Stimulated activated CD8-positive, alpha-beta memory T cell treated with anti-CD3 and anti-CD28 coated beads, Interleukin-12 subunit alpha, Interleukin-12 subunit beta, amount 100 ng/mL, for 24 hours (primary cell): ENCODE measurements around the gene PAX7.

Source experiments
- DNase-seq: peaks from one replicate; pipeline ENCODE4 v3.0.0-alpha.2; 2020; ENCODE audit errors: extremely low read depth

The PAX7 gene

DNA sequence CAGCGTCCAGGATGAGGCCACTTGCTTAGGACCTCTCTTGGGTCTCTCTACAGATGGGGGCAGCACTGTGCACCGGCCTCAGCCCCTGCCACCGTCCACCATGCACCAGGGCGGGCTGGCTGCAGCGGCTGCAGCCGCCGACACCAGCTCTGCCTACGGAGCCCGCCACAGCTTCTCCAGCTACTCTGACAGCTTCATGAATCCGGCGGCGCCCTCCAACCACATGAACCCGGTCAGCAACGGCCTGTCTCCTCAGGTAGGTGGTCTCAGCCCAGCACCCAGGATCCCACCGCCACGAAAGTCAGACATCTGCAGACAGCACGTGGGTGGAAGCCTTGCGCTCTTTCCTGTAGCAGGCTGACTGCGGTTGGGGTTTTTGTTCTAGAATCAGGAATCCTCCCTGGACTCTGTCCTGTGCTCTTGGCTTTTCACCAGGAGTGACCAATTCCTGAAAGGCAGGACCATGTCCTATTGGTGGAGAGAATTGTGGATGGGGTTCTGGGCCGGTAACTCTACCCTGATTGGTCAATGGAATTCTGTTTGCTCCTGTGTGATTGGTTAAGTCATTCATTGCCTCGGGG, 72.5 kb downstream of the PAX7 start:
- no peak for DNase-seq

DNA sequence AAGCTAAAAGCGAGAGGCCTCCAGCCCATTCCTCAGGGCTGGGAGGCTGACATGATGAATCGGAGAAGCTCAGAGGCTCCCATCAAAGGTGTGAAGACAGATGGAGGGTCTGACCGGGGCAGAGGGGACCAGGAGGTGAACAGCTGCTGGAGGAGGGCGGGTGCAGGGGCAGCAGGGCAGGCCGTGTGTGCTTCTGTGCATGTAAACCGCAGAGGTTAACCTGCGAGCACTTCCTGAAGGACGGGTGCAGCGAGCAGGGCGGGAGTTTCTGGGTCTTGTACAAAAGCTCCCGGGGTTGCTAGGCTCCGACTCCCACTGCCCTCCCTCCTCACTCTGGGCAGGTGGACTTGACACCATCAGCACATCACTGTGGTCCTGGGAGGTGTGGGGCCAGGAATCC, 75.2 kb downstream of the PAX7 start:
- DNase-seq = no peak

GRCh38 chr1:18707696-18708257, 77.1 kb downstream of the PAX7 start:
- no peak for DNase-seq

DNA sequence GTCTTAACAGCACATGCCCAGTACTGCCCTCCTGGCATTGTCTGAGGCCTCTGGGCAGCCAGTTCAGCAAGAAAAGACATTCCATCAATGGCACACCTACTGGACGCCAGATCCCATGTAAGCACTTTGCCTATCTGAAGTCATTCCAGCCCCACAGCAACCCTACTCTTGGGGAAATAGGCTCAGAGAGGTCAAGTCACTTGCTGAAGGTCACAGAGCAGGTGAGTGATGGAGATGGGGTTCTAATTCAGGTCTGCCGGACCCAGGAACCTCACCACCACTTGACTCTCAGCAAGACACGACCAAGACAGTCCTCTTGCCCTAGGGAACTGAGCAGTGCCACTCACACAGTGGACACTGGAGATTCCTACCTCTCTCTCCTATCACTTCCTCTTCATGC, 79.4 kb downstream of the PAX7 start:
- no peak for DNase-seq

- no peak for DNase-seq
Observed at GRCh38 chr1:18711003-18711402, 80.4 kb downstream of the PAX7 start.

DNA sequence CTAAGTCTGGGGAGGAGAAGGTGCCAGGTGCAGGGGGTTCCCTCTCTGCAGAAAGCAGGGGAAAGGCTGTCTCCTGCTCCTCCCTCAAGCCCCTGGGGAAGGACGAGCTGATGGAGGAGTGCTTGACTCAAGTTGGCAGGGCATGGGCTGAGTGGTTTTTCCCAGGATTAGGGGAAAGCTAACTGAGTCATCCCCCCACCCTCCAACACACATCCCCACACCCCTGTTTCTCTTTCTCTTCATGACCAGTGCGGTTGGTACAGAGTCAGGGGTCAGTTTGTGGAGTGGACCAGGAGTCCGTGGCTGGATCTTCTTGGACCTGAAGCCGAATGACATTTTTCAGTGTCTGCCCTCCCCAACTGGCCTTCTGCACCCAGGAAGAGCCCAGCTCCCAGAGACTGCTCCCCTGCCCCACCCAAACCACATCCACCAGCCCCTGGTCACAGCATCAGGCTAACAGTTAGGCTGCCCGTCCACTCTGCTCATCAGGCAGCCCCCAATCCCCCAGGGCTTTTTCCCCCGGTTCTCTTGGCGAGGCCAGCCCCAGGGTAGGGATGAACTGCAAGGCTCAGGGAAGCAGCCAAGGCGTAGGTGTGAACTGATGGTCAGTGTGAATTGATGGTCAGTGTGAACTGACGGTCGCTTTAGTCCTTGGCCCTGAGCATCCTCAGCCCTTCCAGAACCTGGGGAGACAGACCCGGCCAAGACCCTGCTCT, 81.0 kb downstream of the PAX7 start:
- no peak for DNase-seq

GRCh38 chr1:18712252-18712600, 81.6 kb downstream of the PAX7 start:
- no peak for DNase-seq

DNA sequence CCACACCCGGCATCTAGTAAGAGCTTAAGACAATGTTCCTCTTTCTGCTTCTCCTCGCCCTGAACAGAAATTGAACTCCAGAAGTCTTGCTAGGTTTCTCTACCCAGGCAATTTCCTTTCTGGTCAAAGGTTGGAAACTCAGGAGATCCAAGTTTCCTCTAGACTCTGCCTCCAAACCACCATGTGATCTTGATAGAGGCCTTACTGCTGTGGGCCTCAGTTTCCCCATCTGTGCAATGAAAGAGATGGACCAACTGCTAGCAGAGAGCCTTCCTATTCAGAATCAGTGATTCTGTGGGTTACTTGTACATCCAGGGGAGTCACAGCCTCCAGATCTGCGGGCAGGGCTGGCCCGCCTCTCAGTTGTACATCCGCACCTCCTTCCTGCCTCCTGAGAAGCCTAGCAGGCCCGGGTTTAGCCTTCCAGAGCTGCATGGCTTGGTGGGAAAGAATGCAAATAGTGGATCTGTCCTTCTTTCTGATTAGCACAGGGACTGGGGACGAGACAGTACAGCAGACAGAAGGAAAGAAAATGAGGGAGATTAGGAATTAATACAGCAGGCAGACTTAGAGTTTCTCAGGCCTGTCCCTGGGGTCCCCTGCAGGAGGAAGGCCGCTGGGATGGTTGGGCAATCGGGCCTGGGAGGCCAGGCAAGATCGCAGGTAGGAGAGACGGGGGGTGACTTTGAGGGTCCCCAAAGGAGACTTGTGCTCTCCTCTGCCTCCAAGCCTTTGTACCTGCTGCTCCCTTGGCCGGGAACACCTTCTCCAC, 83.9 kb downstream of the PAX7 start:
- DNase-seq = no peak

DNA sequence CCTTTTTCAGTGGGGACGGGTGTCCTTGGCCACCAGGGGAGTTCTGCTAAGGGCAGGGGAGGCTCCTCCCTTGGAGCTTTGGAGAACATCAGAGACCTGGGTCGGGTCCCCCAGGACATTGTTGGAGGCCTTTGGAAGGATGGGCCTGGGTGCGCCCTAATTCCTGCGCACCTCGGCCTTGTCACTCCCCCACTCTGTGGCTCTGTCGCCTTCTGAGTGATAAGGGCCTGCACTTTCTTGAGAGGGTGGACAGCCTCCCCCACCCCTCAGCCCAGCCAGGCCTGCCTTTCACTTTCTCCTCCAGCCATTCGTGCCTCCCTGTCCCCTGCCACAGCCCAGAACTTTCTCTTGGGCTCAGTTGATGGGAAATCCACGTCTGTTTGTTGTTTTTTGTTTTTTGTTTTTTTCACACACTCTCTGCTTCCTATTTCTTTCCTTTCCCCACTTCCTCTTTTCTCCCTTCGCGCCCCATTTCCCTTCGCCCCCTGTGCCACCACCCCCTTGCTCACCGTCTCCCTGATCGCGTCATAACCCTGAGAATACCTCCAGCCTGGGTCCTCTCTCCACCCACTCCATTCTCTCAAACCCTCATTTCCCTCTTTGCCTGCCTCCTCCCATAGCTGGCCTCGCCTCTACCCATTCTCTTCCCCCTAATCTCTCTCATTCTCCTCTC, 85.6 kb downstream of the PAX7 start:
- no peak for DNase-seq

DNA sequence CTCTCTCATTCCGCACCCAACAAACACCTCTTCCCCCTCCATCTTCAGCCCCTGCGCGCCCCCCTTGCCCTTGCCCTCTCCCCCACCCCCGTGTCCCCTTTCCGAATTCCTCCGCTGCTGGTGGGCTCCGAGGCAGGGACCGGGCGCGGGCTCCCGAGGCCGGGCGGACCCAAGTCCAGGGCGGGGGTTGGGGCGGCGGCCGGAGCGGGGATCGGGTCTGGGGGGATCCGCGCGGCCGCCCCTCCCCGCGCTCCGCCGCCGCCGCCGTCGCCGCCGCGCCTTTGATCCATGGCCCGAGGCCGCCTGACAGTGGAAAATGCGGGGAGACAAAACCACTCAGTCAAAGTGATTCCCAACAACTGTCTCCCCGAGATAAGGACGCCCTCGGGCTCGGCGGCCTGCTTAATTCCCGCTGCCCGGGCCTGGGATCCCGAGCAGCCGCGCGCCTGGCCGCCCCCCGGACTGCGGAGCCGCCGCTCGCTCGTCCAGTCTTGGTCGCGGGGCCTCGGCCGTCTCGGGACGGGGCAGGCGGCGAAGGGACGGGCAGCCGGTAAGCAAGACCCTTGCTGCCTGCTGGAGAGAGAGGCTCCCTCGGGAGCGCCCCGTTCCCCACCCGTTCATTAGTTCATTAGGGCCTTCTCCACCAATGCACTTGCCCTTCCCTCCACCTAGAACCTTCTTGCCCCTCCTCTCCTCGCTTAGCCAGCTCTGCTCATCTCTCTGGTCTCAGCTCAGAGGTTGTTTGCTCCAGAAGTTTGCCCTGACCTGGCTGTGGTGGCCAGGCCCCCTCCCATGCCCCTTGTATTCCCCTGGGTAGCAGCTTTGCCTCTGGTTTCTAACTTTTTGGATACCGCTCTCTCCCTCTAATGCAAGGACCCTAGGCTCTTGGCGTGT, 86.4 kb downstream of the PAX7 start:
- DNase-seq = no peak

DNA sequence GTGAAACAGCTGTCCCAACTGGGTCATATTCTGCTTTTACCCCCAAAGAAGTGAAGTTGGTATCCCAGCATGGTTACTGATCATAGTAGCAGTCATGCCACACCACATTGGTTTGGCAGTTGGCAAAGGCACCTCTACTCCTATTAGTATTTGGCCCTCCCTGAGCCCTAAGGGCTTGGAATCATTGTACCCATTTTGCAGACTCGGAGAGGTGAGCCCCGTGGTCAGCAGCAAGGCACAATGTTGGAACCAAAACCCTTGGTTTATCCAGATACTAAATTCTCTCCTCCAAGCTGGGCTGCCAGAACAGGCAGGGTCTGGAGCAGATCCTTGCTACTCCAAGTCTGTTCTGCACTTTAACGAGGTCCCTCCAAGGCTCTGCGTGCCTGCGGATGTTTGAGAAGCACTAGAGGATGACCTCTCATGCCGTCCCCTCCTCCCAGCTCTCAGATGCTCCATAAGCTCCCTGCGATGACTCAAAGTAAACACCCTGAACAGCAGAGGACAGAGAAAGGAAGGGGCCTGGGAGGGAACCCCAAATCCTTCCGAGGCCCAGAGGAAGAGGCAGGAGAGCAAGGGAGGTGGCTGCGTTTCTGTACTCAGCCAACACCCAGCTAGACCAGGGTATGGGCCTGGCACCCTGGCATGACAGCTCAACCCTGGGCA, 89.3 kb downstream of the PAX7 start:
- no peak for DNase-seq

DNA sequence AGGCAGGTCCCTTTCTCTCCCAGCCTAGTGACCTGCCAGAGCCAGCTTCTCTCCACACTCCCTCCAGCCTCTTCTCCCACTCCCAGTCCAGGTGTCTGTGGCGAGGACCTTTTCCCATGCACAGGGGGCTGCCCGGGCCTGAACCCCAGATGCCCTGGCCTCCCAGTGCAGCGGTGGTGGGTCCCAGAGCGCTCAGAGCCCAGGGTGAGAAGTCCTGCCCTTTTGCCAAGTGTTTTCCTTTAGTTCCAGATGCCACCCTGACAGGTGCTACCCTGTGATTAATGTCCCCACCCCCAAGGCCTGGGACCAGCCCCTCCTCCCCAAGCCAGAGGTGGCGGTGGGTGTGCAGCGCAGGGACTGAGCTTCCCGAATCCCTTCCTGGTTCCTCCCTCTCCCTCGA, 90.4 kb downstream of the PAX7 start:
- no peak for DNase-seq

DNA sequence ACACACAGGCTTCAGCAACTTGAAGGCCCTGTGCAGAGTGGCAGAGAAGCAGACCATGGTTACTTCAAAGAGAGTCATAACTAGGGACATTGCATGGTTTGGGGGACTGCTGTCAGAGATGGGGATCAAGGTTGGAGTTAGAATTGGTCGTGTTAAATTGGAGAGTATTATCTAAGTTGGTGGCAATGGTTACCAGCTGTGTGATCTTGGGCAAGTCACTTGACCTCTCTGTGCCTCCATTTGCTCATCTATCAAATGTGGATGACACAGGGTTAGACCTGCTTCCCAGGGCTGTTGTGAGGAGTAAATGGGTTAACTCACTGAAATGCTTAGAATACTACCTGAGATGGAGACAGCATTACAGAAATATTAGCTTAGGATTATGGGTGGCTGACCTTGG, 91.1 kb downstream of the PAX7 start:
- no peak for DNase-seq

- no peak for DNase-seq
Observed at GRCh38 chr1:18722270-18722669, 91.6 kb downstream of the PAX7 start.

- no peak for DNase-seq
Observed at GRCh38 chr1:18723206-18723605, 92.6 kb downstream of the PAX7 start.

- DNase-seq = no peak
Observed at GRCh38 chr1:18723701-18724411, 93.2 kb downstream of the PAX7 start.

DNA sequence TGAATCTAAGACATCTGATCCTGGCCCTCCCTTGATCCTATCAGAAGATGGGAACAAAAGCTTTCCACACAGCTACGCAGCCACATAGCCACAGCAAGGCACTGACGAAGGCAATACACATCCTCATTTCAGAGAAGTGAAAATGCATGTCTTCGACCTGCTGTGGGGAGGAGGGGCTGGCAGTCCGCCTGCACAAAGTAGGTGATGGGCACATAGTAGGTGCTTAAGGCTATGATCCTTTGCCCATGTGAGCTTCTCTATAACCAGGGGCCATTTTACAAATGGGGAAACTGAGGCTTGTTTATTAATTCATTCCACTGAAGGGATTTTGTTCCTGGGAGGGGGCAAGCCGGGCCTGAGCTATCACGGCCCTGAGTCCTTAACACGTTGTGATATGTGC, 94.2 kb downstream of the PAX7 start:
- no peak for DNase-seq

DNA sequence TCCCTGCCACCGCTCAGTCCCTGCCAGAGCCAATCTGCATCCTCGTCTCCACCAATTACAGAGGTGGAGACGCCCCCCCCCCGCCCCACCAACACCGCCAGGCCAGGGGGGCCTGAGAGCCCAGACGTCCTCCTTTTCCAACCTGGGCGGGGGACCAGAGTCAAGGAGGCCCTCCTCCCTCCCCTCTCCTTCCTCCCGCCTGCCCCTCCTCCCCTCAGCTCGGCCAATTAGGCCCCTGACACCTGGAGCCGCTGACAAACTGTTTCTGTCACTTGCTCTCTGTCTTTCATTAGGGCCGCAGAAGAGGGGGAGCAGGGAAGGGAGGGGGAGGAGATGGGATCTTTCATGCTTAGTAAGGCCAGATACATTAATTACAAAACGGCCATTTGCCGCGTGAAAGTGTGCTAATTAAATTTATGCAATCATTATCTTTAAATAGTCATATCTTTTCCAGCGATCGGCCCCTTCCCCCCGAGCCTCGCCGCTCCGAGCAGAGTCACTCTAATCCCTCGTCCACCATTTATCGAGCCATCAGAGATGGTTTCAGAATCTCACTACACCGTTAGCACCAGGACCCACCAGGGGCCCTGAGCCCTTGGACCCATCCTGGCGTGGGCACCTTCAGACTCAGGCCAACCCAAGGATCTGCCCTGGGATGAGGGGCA, 94.7 kb downstream of the PAX7 start:
- DNase-seq = no peak

DNA sequence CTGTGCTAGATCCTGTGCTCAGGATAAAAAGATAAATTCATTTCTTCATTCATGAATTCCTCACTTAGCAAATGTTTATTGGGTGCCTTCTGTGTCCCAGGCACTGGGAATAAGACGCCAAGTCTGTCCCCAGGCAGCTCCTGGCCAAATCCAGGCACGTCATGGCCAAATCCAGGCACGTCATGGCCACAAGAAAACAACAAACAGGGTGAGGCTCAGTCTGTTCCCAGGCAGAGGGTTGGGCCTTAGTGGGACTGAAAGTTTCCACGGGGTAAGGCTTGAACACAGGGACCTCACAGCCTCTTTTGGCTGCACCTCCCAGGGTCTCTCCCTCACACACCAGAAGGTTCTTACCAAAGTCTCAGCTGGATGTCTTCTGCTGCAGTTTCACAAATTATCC, 95.7 kb downstream of the PAX7 start:
- no peak for DNase-seq

DNA sequence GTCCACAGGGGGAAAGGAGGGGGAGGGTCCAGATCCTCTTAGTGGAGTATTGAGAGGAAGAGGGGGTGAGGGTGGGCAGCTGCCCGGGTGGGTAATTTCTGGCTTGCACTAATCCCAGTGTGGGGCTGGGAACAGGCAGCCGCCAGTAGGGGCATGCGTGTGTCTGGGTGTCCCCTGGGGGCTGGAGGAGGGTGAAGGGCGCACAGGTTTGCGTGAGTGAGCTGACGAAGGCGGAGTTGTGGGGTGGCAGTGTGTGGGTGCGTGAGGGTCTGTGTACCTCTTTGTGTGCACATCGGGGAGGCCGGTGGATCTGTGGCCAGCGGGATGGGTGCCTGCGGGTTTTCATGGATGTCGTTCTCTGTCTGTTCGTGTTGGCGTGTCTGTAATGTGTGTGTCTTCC, 97.3 kb downstream of the PAX7 start:
- DNase-seq = no peak
